Liver (tissue), 9 donors: ENCODE measurements around the gene MBOAT1. TPM values are rescaled to one million over a fixed set of nuclear protein-coding genes. Genes with fewer than 3 reads are reported as not detected.

Experiments used
- DNase-seq: peaks from one replicate; pipeline ENCODE4 v3.0.0-alpha.2; 2017; ENCODE audit warnings: low spot score
- H3K27ac ChIP-seq, 2 donors: one replicate each; pipeline ENCODE4 v1.7.0; 2013; ENCODE audit warnings: inconsistent platforms in 2 of 2, low read length in 2 of 2, control low read depth in 1 of 2, low read depth in 1 of 2, mild to moderate bottlenecking in 1 of 2
- H3K27me3 ChIP-seq, 4 donors: one replicate each; pipeline versions ENCODE4 v1.6.1 to v1.7.0; 2013; ENCODE audit warnings: low read length in 3 of 4, inconsistent platforms in 1 of 4, mild to moderate bottlenecking in 1 of 4, moderate library complexity in 1 of 4; ENCODE audit not compliant: control insufficient read depth in 4 of 4, insufficient read depth in 4 of 4
- H3K36me3 ChIP-seq, 4 donors: one replicate each; pipeline versions ENCODE4 v1.6.1 to v1.7.0; 2013; ENCODE audit warnings: low read length in 3 of 4, mild to moderate bottlenecking in 3 of 4, low read depth in 1 of 4, moderate library complexity in 1 of 4; ENCODE audit not compliant: control insufficient read depth in 4 of 4, insufficient read depth in 3 of 4
- H3K4me1 ChIP-seq, 4 donors: one replicate each; pipeline versions ENCODE4 v1.6.1 to v1.7.0; 2013; ENCODE audit warnings: low read length in 3 of 4, mild to moderate bottlenecking in 3 of 4, moderate library complexity in 1 of 4; ENCODE audit not compliant: control insufficient read depth in 4 of 4, insufficient read depth in 4 of 4
- H3K4me3 ChIP-seq, 3 donors: one replicate each; pipeline versions ENCODE4 v1.6.1 to v1.7.0; 2013; ENCODE audit warnings: low read length in 3 of 3, control low read depth in 1 of 3, low read depth in 1 of 3, mild to moderate bottlenecking in 1 of 3
- H3K9ac ChIP-seq, 2 donors: one replicate each; pipeline ENCODE4 v1.7.0; 2013; ENCODE audit warnings: low read length in 2 of 2, mild to moderate bottlenecking in 2 of 2, moderate library complexity in 2 of 2, control low read depth in 1 of 2, low read depth in 1 of 2
- H3K9me3 ChIP-seq, 4 donors: one replicate each; pipeline versions ENCODE4 v1.6.1 to v1.7.0; 2013; ENCODE audit warnings: low read length in 3 of 4; ENCODE audit not compliant: control insufficient read depth in 4 of 4
- ATF3 ChIP-seq: IDR thresholded peaks from 2 replicates; pipeline ENCODE4 v1.6.1; 2016; ENCODE audit warnings: antibody characterized with exemption
- CTCF ChIP-seq: fragments of 150-350 bp; IDR thresholded peaks from 2 replicates; pipeline ENCODE4 v1.5.1; 2017; ENCODE audit warnings: improper control_type of control experiment, low read depth, low read length; ENCODE audit not compliant: missing input control
- EGR1 ChIP-seq, 2 donors: IDR thresholded peaks; 2 replicates each; pipeline ENCODE4 v1.6.1; 2016 to 2018; ENCODE audit warnings: antibody characterized with exemption in 2 of 2, low read depth in 2 of 2
- FOXA1 ChIP-seq: IDR thresholded peaks from 2 replicates; pipeline ENCODE4 v1.6.1; 2016; ENCODE audit warnings: antibody characterized with exemption
- FOXA2 ChIP-seq: IDR thresholded peaks from 2 replicates; pipeline ENCODE4 v1.6.1; 2016; ENCODE audit warnings: antibody characterized with exemption
- GABPA ChIP-seq, 2 donors: IDR thresholded peaks in 1 of 2; conservative IDR thresholded peaks in 1 of 2; 2 replicates each; pipeline ENCODE4 v1.6.1; 2016; ENCODE audit warnings: antibody characterized with exemption in 2 of 2, mild to moderate bottlenecking in 1 of 2, moderate library complexity in 1 of 2
- HNF4A ChIP-seq, 2 donors: conservative IDR thresholded peaks; 2 replicates each; pipeline ENCODE4 v1.6.1; 2016; ENCODE audit warnings: antibody characterized with exemption in 2 of 2, mild to moderate bottlenecking in 2 of 2
- HNF4G ChIP-seq: IDR thresholded peaks from 2 replicates; pipeline ENCODE4 v1.6.1; 2016; ENCODE audit warnings: antibody characterized with exemption
- JUND ChIP-seq, 2 donors: IDR thresholded peaks; 2 replicates each; pipeline ENCODE4 v1.6.1; 2016; ENCODE audit warnings: antibody characterized with exemption in 2 of 2
- MAX ChIP-seq: IDR thresholded peaks from 2 replicates; pipeline ENCODE4 v1.6.1; 2016; ENCODE audit warnings: antibody characterized with exemption
- NR2F2 ChIP-seq: IDR thresholded peaks from 2 replicates; pipeline ENCODE4 v1.6.1; 2016; ENCODE audit warnings: antibody characterized with exemption
- RAD21 ChIP-seq, 2 donors: IDR thresholded peaks; 2 replicates each; pipeline ENCODE4 v1.6.1; 2016; ENCODE audit warnings: antibody characterized with exemption in 2 of 2, mild to moderate bottlenecking in 2 of 2
- REST ChIP-seq: IDR thresholded peaks from 2 replicates; pipeline ENCODE4 v1.6.1; 2016; ENCODE audit warnings: antibody characterized with exemption, mild to moderate bottlenecking
- RXRA ChIP-seq, 2 donors: IDR thresholded peaks; 2 replicates each; pipeline ENCODE4 v1.6.1; 2017 to 2018; ENCODE audit warnings: antibody characterized with exemption in 2 of 2, mild to moderate bottlenecking in 1 of 2
- SP1 ChIP-seq: IDR thresholded peaks from 2 replicates; pipeline ENCODE4 v1.6.1; 2018; ENCODE audit warnings: antibody characterized with exemption, mild to moderate bottlenecking
- TAF1 ChIP-seq: conservative IDR thresholded peaks from 2 replicates; pipeline ENCODE4 v1.6.1; 2016; ENCODE audit warnings: antibody characterized with exemption, mild to moderate bottlenecking
- YY1 ChIP-seq: IDR thresholded peaks from 2 replicates; pipeline ENCODE4 v1.6.1; 2016; ENCODE audit warnings: antibody characterized with exemption, mild to moderate bottlenecking
- ZBTB33 ChIP-seq: IDR thresholded peaks from 2 replicates; pipeline ENCODE4 v1.6.1; 2016; ENCODE audit warnings: antibody characterized with exemption
- WGBS: extraction: QIAGEN DNeasy Blood & Tissue Kit; methylation state at CpG from one replicate; pipeline ENCODE4 v1.1.7; 2013; 5-methylcytosine and 5-hydroxymethylcytosine counted together
- polyA plus RNA-seq, 2 donors: library from polyadenylated mRNA; stranded (reverse) in 1 of 2; unstranded in 1 of 2; fragments of 200-250 nt in 1 of 2; fragments of >200 nt in 1 of 2; fragmentation: Nextera tagmentation in 1 of 2; extraction: Ambion mirVana in 1 of 2; gene quantifications; one replicate each; pipeline versions ENCODE4 v1.2.1 to v1.2.3, GENCODE V29; 2013 to 2015
- total RNA-seq, 2 donors: library from RNA; depleted of rRNA; stranded (reverse); fragments of >200 nt; gene quantifications; one replicate each; pipeline ENCODE4 v1.2.3, GENCODE V29; 2014
- donor health status: healthy.
- donor health status: healthy.
- donor health status: healthy.
- donor health status: healthy.
- donor health status: healthy.

The MBOAT1 gene
- total and polyA plus RNA-seq, 4 donors = 1.2 to 9.3 (median 3.3) TPM

- no peak for TF ChIP-seq NR2F2
- TF ChIP-seq YY1 = no peak
- TF ChIP-seq FOXA1 = no peak
- H3K9me3 ChIP-seq = no peaks in the 10 kb centered on the region
- DNase-seq = no peak
Observed at GRCh38 chr6:20243288-20243687, 31.0 kb upstream of the MBOAT1 start.

GRCh38 chr6:20242397-20242796, 30.1 kb upstream of the MBOAT1 start:
- H3K36me3 ChIP-seq = no peaks in the 10 kb centered on the region
- H3K27ac ChIP-seq = no peak overlapping the region
- no peaks in the 10 kb centered on the region for H3K27me3 ChIP-seq
- DNase-seq = no peak
- H3K9me3 ChIP-seq = no peaks in the 10 kb centered on the region
- TF ChIP-seq YY1 (no peak), EGR1 (IDR thresholded peaks at IDR 0.05; ENCODE audit: low read depth in 2 of 2) (no peak), HNF4G (no peak), GABPA (IDR thresholded peaks at IDR 0.05 in 1 of 2, conservative IDR thresholded peaks at IDR 0.05 in 1 of 2) (no peak), SP1 (no peak), FOXA2 (no peak), TAF1 (no peak), REST (no peak), MAX (no peak), JUND (IDR thresholded peaks at IDR 0.05) (no peak), ATF3 (no peak), HNF4A (conservative IDR thresholded peaks at IDR 0.05) (no peak), CTCF (no peak), RAD21 (IDR thresholded peaks at IDR 0.05) (no peak), RXRA (IDR thresholded peaks at IDR 0.05) (no peak), NR2F2 (no peak), ZBTB33 (no peak), FOXA1 (no peak)
- WGBS = 95% methylated on average over 1 of the region's 1 CpG
- H3K9ac ChIP-seq = no peak overlapping the region
- H3K4me3 ChIP-seq = no peak overlapping the region
- H3K4me1 ChIP-seq = no peaks in the 10 kb centered on the region

More at GRCh38 chr6:20243288-20243687, 31.0 kb upstream of the MBOAT1 start:
- Histone ChIP-seq H3K9ac (no peak overlapping the region), H3K4me3 (no peak overlapping the region), H3K4me1 (no peaks in the 10 kb centered on the region), H3K36me3 (no peaks in the 10 kb centered on the region), H3K27ac (no peak overlapping the region), H3K27me3 (no peaks in the 10 kb centered on the region)
- 93% methylated on average over 1 of the region's 1 CpG for WGBS
